Measurements from ENCODE around the gene SPECC1.
"Not testable (repeated sequence)": the region's sequence is repeated elsewhere in the genome, so short reads cannot be mapped to it uniquely, and the experiment has no call there.

The SPECC1 gene

DNA sequence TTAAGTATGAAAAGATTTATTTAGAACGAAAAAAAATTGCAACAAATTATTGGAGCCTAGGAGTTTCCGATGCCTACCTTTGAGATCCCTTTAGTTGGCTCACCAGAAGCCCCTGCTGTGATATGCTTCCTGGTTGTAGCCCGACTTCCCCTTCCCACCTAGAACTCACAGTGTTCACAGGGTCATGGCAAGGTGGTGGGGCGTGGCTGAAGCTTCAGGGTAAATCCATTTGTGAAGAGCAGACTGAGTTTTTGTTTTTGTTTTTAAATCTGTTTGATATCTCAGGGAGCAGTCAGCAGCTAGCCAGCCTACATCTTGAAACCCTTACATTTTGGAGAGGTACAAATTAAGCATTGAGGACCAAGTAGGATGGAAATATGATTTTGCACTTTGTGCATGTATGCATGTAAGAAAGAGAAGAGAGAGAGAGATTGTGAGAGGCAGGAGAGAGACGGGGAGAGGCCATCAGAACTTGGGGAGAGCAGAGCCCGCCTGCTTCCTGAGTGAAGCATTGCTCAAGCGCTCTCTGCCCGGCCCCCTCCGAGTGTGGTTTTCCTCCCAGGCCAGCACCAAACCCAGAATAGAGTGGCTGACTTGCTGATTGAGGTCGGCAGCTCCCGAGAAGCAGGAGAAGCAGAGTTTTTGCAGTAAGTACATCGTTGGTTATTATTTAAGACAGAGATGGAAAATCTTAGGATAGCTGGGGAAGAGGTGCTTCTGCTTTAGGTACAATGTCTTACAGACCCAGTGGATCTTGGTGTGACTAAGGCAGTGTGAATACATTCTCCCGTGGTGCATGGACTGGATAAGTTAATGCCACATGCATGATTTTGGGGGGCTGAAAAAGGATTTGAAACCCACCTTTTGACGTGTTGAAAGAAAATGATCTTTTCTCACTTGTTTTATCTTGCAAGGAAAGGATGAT lies 64.2 kb downstream of the SPECC1 start:
- TF ChIP-seq, protein P1, sequence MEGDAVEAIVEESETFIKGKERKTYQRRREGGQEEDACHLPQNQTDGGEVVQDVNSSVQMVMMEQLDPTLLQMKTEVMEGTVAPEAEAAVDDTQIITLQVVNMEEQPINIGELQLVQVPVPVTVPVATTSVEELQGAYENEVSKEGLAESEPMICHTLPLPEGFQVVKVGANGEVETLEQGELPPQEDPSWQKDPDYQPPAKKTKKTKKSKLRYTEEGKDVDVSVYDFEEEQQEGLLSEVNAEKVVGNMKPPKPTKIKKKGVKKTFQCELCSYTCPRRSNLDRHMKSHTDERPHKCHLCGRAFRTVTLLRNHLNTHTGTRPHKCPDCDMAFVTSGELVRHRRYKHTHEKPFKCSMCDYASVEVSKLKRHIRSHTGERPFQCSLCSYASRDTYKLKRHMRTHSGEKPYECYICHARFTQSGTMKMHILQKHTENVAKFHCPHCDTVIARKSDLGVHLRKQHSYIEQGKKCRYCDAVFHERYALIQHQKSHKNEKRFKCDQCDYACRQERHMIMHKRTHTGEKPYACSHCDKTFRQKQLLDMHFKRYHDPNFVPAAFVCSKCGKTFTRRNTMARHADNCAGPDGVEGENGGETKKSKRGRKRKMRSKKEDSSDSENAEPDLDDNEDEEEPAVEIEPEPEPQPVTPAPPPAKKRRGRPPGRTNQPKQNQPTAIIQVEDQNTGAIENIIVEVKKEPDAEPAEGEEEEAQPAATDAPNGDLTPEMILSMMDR (IDR thresholded peaks at IDR 0.05; ENCODE audit: low read depth, low read length), result no peak
- no peak for DNase-seq (ENCODE audit: extremely low read depth, low read depth)

DNA sequence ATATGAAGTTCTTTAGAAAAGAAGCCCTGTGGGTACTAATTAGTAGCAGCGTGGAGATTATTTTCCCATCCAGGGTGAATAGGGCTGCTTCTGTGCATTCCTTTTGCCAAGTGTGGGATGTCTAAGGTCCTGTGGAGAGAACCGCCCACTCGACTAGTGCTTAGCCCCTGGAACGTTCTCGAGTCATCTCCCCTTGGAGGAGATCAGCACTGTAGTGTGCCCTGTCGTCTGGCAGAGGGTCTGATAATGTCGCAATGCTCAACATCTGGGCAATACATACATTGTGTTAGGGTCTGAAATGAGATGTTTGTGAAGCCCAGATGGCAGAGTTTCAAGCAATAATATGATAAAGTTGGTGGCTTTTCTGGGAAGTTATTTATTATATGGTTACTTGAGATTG lies 64.8 kb downstream of the SPECC1 start:
- TF ChIP-seq, protein P1 (IDR thresholded peaks at IDR 0.05; ENCODE audit: low read depth, low read length), result no peak
- no peak for DNase-seq (ENCODE audit: extremely low read depth, low read depth)

DNA sequence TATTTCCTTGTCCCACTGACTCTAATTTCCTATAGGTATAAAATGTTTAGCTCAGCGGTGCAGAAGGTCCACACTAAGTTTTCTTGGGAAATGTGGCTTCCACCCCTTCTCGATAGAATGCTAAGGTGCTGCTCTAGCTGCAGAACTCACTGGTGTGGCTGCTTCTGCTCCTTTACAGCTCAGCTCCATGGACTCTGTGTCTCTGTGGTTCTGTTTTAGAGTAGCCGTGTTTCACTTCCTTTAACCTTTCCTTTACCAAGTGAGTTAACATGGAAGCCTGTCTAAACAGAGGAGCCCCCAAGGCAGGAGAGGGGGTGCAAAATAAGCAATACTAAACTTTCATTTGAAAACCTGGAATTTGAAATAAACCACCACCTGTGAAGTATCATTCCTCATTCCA lies 65.3 kb downstream of the SPECC1 start:
- TF ChIP-seq, protein P1 (IDR thresholded peaks at IDR 0.05; ENCODE audit: low read depth, low read length), result no peak
- no peak for DNase-seq (ENCODE audit: extremely low read depth, low read depth)

DNA sequence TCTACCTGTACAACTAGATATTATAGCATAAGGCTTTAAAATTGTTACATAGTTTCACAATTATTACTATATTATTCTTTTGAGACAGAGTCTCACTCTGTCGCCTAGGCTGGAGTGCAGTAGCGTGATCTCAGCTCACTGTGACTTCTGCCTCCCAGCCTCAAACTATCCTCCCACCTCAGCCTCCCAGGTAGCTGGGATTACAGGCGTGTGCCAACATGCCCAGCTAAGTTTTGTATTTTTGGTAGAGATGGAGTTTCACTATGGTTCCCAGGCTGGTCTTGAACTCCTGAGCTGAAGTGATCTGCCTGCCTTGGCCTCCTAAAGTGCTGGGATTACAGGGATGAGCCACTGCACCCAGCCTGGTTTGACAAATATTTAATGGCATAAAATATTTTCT lies 67.0 kb downstream of the SPECC1 start:
- not testable (repeated sequence) for DNase-seq (ENCODE audit: extremely low read depth, low read depth)

DNA sequence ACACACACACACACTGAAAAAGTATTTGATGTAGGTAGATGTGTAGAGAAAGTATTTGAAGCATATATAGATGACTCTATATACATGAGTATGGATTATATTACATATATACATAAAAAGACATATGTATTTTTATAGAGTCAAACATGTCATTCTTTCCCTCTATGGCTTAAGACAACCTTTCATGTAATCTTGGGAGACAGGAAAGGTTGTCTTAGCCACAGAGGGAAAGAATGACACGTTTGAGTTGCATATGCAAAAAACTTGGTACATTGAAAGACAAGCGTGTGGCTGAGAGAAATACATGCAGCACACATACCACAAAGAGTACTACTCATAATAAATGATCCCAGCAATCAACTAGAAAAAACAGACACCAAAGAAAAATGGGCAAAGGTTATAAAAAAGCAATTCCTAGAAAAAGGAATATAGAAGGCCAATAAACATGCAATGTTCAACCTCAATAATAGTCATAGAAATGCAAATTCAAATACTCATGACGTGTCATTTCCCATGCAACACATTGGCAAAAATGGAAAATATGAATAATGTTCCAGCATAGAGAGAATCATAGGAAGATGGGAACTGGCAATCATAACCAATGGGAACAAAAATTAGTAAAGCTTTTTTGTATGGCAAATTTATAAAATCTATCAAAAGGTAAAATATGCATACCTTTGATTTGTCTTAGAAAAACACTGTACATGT lies 69.0 kb downstream of the SPECC1 start:
- DNase-seq (ENCODE audit: extremely low read depth, low read depth), result no peak
- TF ChIP-seq, protein P1 (IDR thresholded peaks at IDR 0.05; ENCODE audit: low read depth, low read length), result no peak

DNA sequence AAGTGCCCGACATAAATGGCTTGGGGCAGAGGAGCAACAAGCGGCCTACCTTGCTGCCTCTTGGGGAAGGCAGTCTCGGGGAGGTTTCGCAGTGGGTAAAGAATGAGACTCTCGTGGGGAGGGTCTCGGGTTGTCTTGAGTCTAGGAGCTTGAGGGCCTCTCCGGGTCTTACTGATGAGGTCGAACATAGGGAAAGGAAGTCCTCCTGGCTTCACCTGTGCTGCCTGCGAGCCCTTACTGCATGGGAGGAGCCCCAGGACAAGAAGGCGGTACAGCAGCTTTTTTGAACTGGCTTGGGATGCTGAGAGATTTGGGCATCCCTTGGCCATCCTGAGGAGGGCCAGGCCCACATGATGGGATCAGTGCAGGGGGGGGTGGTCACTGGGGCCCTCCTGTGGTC lies 71.4 kb downstream of the SPECC1 start:
- TF ChIP-seq, protein P1 (IDR thresholded peaks at IDR 0.05; ENCODE audit: low read depth, low read length), result no peak
- no peak for DNase-seq (ENCODE audit: extremely low read depth, low read depth)

DNA sequence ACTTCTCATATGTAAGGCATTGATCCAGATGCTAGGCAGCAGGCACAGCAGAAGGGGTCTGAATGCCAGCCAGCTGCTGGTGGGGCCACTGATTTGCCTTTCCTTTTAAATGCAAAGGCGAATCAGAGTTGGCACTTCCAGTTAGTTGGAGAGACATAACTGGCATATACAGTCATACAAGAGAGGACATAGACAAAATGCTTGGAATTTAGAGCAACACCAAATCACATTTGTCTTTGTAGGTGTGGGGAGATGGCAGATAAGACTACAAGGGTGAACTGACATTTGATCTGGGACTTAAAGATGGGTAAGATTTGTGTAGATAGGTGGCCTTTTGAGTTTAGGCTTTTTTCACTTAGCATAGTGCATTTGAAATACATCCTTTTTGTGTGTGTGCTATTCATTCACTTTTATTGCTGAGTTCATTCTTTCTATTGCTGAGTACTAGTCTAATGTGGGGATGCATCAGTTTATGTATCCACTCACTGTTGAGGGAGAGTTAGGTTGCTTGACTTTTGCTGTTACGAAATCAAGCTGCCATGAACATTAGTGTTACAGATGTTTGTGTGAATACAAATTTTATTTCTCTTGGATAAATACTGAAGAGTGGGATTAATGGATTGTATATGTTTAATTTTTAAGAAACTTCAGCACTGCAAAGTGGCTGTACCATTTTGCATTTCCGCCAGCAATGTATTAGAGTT lies 74.1 kb downstream of the SPECC1 start:
- DNase-seq (ENCODE audit: extremely low read depth, low read depth), result no peak
- TF ChIP-seq, protein P1 (IDR thresholded peaks at IDR 0.05; ENCODE audit: low read depth, low read length), result no peak

Data from AG09319 (cell line).